GM19328 (cell line): Measurements from ENCODE around the gene MUSK.
"Not testable (repeated sequence)": the region's sequence is repeated elsewhere in the genome, so short reads cannot be mapped to it uniquely, and the experiment has no call there.

Source experiments
- ATAC-seq: cut with Tn5 transposase; IDR thresholded peaks from one replicate; pipeline ENCODE4 v1.9.1; 2021; ENCODE audit warnings: mild to moderate bottlenecking, moderate library complexity; ENCODE audit not compliant: unreplicated experiment

The MUSK gene

GRCh38 chr9:110755179-110755578, 86.6 kb downstream of the MUSK start:
- no peak for ATAC-seq

- ATAC-seq: no peak
These were observed 89.6 kb downstream of the MUSK start for GRCh38 chr9:110758201-110758600.

GRCh38 chr9:110762783-110763182, 94.2 kb downstream of the MUSK start:
- no peak for ATAC-seq

GRCh38 chr9:110763568-110763967, 95.0 kb downstream of the MUSK start:
- no peak for ATAC-seq

GRCh38 chr9:110764006-110764405, 95.4 kb downstream of the MUSK start:
- no peak for ATAC-seq

GRCh38 chr9:110765926-110766325, 97.3 kb downstream of the MUSK start:
- ATAC-seq: no peak

- no peak for ATAC-seq
These were observed 99.0 kb downstream of the MUSK start for GRCh38 chr9:110767559-110768063.

GRCh38 chr9:110768886-110769285, 100.3 kb downstream of the MUSK start:
- no peak for ATAC-seq

GRCh38 chr9:110769667-110770066, 101.1 kb downstream of the MUSK start:
- no peak for ATAC-seq

GRCh38 chr9:110775724-110776123, 107.1 kb downstream of the MUSK start:
- no peak for ATAC-seq

- no peak for ATAC-seq
These were observed 107.6 kb downstream of the MUSK start for GRCh38 chr9:110776221-110776620.

- ATAC-seq: no peak
These were observed 108.7 kb downstream of the MUSK start for GRCh38 chr9:110777196-110777875.

GRCh38 chr9:110777876-110778215, 109.3 kb downstream of the MUSK start:
- ATAC-seq: no peak

- no peak for ATAC-seq
These were observed 114.1 kb downstream of the MUSK start for GRCh38 chr9:110782701-110783100.

- ATAC-seq: no peak
These were observed 115.7 kb downstream of the MUSK start for GRCh38 chr9:110784309-110784708.

GRCh38 chr9:110785166-110785565, 116.6 kb downstream of the MUSK start:
- no peak for ATAC-seq

GRCh38 chr9:110788396-110788795, 119.8 kb downstream of the MUSK start:
- ATAC-seq: not testable (repeated sequence)

- ATAC-seq: no peak
These were observed 120.3 kb downstream of the MUSK start for GRCh38 chr9:110788871-110789270.

GRCh38 chr9:110797611-110798010, 129.0 kb downstream of the MUSK start:
- ATAC-seq: no peak

GRCh38 chr9:110799396-110799795, 130.8 kb downstream of the MUSK start:
- no peak for ATAC-seq

- no peak for ATAC-seq
These were observed 132.8 kb downstream of the MUSK start for GRCh38 chr9:110801426-110801825.

- no peak for ATAC-seq
These were observed 133.9 kb downstream of the MUSK start for GRCh38 chr9:110802416-110803035.
